Stimulated activated CD4-positive, alpha-beta T cell treated with anti-CD3 and anti-CD28 coated beads, TNF-alpha, amount 100 ng/mL, for 4 hours (primary cell): Measurements from ENCODE around the gene FAM222B.
"Not testable (repeated sequence)": the region's sequence is repeated elsewhere in the genome, so short reads cannot be mapped to it uniquely, and the experiment has no call there.

ENCODE experiments used
- DNase-seq, 3 experiments: peaks; one replicate each; pipeline ENCODE4 v3.0.0-alpha.2; 2020; ENCODE audit warnings: low read depth in 3 of 3

Gene FAM222B

GRCh38 chr17:28841901-28842281 lies 699 bp downstream of the FAM222B start:
- DNase-seq, result no peak

GRCh38 chr17:28839221-28839620 lies 3.4 kb downstream of the FAM222B start:
- no peak for DNase-seq

GRCh38 chr17:28836541-28836940 lies 6.0 kb downstream of the FAM222B start:
- DNase-seq, result not testable (repeated sequence)

GRCh38 chr17:28834420-28834819 lies 8.2 kb downstream of the FAM222B start:
- no peak for DNase-seq

- no peak for DNase-seq
Observed at GRCh38 chr17:28828294-28829040, 14.1 kb downstream of the FAM222B start.

- no peak for DNase-seq
Observed at GRCh38 chr17:28827672-28828071, 14.9 kb downstream of the FAM222B start.

GRCh38 chr17:28819582-28819981 lies 23.0 kb downstream of the FAM222B start:
- DNase-seq, result no peak

- DNase-seq, result no peak
Observed at GRCh38 chr17:28818819-28819221, 23.8 kb downstream of the FAM222B start.

- no peak for DNase-seq
Observed at GRCh38 chr17:28816540-28816939, 26.1 kb downstream of the FAM222B start.

GRCh38 chr17:28812748-28813377 lies 29.7 kb downstream of the FAM222B start:
- DNase-seq, result no peak

- DNase-seq, result peak; percentile 88 to 91 (median 90)
Observed at GRCh38 chr17:28812091-28812747, 30.4 kb downstream of the FAM222B start.

- DNase-seq, result no peak
Observed at GRCh38 chr17:28811651-28812090, 30.9 kb downstream of the FAM222B start.

GRCh38 chr17:28810437-28810836 lies 32.2 kb downstream of the FAM222B start:
- DNase-seq, result no peak

GRCh38 chr17:28807925-28808634 lies 34.5 kb downstream of the FAM222B start:
- DNase-seq, result no peak

GRCh38 chr17:28796062-28796461 lies 46.5 kb downstream of the FAM222B start:
- DNase-seq, result no peak

GRCh38 chr17:28794846-28795441 lies 47.6 kb downstream of the FAM222B start:
- not testable (repeated sequence) for DNase-seq

- DNase-seq, result no peak
Observed at GRCh38 chr17:28792877-28793661, 49.5 kb downstream of the FAM222B start.

- DNase-seq, result no peak
Observed at GRCh38 chr17:28788100-28788499, 54.5 kb downstream of the FAM222B start.

GRCh38 chr17:28783161-28783560 lies 59.4 kb downstream of the FAM222B start:
- DNase-seq, result no peak

- DNase-seq, result not testable (repeated sequence)
Observed at GRCh38 chr17:28779601-28780000, 63.0 kb downstream of the FAM222B start.

- no peak for DNase-seq
Observed at GRCh38 chr17:28777178-28777577, 65.4 kb downstream of the FAM222B start.
